C4-2B (cell line): ENCODE results near the gene SLIT3.

Experiments used
- H3K27ac ChIP-seq: fragments of 450-650 bp; 2 replicates; pipeline ENCODE4 v1.5.1; 2017
- ZFX ChIP-seq: fragments of 450-650 bp; IDR thresholded peaks from 2 replicates; pipeline ENCODE4 v1.6.1; 2017
- TF ChIP-seq, protein P1 (sequence below): fragments of 450-650 bp; conservative IDR thresholded peaks from 2 replicates; pipeline ENCODE4 v1.5.1; 2017; ENCODE audit warnings: mild to moderate bottlenecking

The SLIT3 gene

DNA sequence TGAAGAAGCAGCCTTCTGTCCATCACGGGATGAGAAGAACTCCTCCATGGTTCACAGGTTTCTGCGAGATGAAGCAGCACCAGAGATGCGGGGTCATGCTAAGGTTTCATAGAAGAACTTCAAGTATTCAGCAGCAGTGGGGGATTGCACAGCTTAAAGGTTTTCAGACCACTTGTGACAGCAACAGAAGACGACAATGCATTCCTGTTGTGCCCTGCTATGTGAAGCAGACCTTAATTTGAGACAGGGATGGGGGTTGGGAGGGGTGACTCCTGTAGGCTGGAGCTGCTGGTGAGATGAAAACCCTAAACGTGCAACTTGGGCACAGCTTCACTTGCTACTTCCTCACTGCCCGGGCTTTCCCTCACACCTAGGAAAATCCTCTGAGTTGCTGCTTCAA, 256.0 kb downstream of the SLIT3 start:
- no peak for TF ChIP-seq ZFX
- TF ChIP-seq, protein P1, sequence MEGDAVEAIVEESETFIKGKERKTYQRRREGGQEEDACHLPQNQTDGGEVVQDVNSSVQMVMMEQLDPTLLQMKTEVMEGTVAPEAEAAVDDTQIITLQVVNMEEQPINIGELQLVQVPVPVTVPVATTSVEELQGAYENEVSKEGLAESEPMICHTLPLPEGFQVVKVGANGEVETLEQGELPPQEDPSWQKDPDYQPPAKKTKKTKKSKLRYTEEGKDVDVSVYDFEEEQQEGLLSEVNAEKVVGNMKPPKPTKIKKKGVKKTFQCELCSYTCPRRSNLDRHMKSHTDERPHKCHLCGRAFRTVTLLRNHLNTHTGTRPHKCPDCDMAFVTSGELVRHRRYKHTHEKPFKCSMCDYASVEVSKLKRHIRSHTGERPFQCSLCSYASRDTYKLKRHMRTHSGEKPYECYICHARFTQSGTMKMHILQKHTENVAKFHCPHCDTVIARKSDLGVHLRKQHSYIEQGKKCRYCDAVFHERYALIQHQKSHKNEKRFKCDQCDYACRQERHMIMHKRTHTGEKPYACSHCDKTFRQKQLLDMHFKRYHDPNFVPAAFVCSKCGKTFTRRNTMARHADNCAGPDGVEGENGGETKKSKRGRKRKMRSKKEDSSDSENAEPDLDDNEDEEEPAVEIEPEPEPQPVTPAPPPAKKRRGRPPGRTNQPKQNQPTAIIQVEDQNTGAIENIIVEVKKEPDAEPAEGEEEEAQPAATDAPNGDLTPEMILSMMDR = no peak
- H3K27ac ChIP-seq = no peak overlapping the region

DNA sequence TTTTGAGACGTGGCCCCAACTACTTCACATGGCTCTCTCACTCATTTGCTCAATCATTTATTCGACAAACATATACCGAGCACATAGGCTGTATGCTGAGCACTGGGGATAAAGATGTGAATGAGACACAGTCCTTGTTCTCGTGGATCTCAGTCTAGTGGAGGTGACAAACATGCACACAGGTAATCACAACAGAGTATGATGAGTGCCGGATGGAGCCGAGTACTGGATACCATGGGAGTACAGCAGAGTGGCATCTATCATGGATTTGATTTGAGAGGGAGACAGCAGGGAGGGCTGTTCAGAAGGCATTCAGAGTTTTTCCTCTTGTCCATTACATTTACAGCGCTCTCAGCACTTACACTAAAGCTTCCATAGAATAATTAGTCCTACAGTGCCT, 259.8 kb downstream of the SLIT3 start:
- no peak overlapping the region for H3K27ac ChIP-seq
- TF ChIP-seq, protein P1 = no peak
- TF ChIP-seq ZFX = no peak

DNA sequence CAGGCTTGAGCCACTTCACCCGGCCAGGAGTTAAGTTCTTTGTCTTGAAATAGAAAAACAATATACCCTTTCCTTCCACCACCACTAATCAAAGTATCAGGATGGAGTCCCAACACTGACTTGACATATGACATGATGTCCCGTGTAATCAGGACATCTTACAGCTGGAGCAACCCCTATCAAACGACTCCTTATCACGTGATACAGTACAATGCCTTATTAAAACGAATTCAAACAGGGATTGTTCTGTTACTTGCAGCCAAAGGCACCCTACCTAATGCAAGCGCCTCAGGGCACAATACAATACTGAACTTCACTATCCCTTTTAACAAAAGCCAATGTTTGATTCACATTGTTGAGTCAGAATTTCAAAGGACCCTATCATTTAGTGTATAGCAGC, 261.3 kb downstream of the SLIT3 start:
- H3K27ac ChIP-seq = no peak overlapping the region
- TF ChIP-seq, protein P1 = no peak
- TF ChIP-seq ZFX = no peak

DNA sequence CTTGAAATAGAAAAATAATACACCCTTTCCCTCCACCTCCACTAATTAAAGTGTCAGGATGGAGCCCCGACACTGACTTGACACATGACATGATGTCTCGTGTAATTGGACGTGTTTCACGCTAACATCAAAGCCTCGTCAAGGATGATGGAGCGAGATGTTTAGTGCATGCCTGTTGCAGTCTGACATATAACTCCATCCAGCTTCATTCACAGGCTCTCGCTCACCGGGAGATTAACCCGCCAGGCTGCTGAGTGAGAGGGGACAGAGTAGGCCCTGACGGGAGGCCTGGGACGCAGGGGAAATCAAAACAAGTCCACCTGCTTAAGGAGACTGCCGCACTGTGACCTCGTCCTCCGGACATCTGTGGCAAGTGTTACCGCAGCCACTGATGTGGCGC, 263.5 kb downstream of the SLIT3 start:
- TF ChIP-seq, protein P1 = no peak
- no peak for TF ChIP-seq ZFX
- H3K27ac ChIP-seq = no peak overlapping the region

DNA sequence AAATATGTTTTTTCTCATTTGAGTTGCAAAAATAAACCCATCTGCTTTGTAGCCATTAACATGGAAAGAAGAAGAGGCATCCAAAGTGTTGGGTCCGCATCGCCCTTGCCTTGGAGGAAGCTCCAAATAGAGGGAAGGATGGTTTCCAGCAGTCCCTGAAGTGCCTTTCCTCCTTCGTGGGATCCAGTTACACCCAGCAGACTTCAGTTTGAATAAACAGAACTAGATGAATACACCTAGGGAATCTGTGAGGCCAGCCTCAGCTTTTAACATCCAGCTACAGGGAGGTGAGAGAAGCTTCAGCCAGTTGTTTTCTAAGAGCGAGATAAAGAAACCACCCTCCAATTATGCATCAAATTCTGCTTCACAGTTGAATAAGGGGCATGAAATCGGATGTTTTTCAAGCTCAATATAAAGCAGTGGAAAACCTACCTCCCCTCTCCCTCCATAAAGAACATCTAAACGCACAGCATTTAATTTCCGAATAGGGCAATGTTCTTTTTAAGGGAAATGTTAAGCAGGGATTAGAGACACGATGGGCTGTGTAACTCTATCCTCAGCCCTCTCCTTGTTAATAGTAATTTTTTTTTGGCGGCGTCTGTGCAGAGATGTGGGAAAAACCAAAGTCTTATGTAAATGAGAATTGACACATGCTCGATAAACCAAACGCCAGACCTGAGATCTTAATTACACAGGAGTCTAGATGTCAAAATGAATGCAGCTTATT, 264.7 kb downstream of the SLIT3 start:
- no peak overlapping the region for H3K27ac ChIP-seq
- TF ChIP-seq, protein P1 = no peak
- TF ChIP-seq ZFX = no peak

DNA sequence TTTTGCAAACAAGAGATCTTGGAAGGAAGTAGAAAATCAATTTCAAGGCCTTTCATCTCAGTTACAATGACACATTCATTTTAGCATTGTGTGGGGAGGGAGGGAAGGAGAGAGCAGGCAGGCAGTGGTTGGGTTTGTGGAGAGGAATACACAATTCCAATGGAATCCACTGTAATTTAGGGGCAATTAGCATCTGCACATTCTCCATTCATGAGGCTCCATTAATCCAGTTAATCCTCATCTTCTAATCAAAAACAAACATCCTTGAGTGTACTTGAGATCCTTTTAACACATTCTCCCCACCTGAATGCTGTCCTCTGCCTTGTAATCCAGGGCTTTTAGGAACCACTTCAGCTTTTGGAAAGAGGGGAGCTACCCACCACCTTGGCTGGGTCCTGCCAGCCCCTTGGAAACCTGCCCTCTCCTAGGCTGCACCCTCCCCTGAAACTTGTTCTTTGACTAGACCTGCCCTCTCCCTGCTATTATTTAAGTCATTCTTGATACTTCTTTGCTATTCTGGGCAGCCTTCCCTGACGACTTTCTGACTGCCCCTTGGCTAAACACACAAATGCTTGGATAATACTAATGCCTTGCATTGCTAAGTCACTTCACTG, 271.2 kb downstream of the SLIT3 start:
- no peak overlapping the region for H3K27ac ChIP-seq
- TF ChIP-seq, protein P1 = no peak
- no peak for TF ChIP-seq ZFX

DNA sequence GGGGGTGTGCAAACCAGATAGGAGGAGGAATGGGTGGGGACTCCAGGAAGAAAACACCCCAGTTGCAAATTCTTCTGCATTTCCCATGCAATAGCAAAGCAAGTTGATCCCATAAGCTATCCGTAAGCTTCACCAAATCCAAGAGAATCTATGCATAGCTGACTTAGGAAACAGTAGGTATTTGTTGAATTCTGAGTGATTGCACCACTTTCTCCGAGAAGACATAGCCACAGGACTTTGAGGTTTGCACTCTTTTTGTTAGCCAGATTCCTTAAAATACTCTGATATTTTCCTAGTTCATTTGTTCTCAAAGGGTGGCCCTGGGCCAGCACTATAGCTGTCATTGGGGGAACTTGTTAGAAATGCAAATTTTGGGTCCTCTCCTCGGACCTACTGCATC, 271.9 kb downstream of the SLIT3 start:
- TF ChIP-seq, protein P1 = no peak
- TF ChIP-seq ZFX = no peak
- H3K27ac ChIP-seq = no peak overlapping the region
